Motor neuron (in vitro differentiated cells): Measurements from ENCODE around the gene SNX8. TPM values are rescaled to one million over a fixed set of nuclear protein-coding genes. Genes with fewer than 3 reads are reported as not detected.

Experiments used
- ATAC-seq, 8 experiments: fragments of 200-7000 bp; cut with Tn5 transposase; replicated peaks in 6 of 8; 2 replicates each; pipeline ENCODE4 v1.8.0; 2021; ENCODE audit warnings: mild to moderate bottlenecking in 8 of 8, moderate library complexity in 8 of 8
- H3K27ac ChIP-seq, 2 donors: fragments of 250-450 bp; sonication (Bioruptor Pico); 2 replicates each; pipeline ENCODE4 v1.9.0; 2021; ENCODE audit warnings: antibody characterized with exemption in 2 of 2, mild to moderate bottlenecking in 2 of 2, moderate library complexity in 1 of 2
- H3K4me1 ChIP-seq, 2 donors: fragments of 250-450 bp; sonication (Bioruptor Pico); replicated peaks in 1 of 2; 2 replicates each; pipeline ENCODE4 v1.6.1; 2021; ENCODE audit warnings: antibody characterized with exemption in 2 of 2, mild to moderate bottlenecking in 2 of 2, moderate library complexity in 1 of 2
- H3K4me3 ChIP-seq, 5 donors: fragments of 250-450 bp; sonication (Bioruptor Pico); 2 replicates each; pipeline ENCODE4 v1.9.0; 2021; ENCODE audit warnings: antibody characterized with exemption in 5 of 5, mild to moderate bottlenecking in 5 of 5, moderate library complexity in 4 of 5
- WGBS, 10 experiments: fragments of 450-650 bp; shearing (Covaris generic); methylation state at CpG; one replicate each; pipeline ENCODE4 v1.0.0; 2022; 5-methylcytosine and 5-hydroxymethylcytosine counted together
- in situ Hi-C, 9 experiments: fragments of 400-800 bp; cut with MboI; loops; one replicate each; pipeline ENCODE4 v1.15.0; 2021; ENCODE audit warnings: low sequenced_read_pairs in 9 of 9, low pct_unique_long_range_greater_than_20kb in 2 of 9; ENCODE audit not compliant: unreplicated experiment in 9 of 9
- total RNA-seq, 8 experiments: library from RNA; unstranded; fragments of 300-600 nt; gene quantifications; 2 replicates each; pipeline versions ENCODE4 v1.2.3 to v1.2.4, GENCODE V29; 2022

SNX8 gene
- total RNA-seq, 8 experiments from 2014 or later: 2.8 to 10.3 (median 6.9) TPM

- in situ Hi-C loops: loop anchor here in 1 of 9 experiments (25.0 kb wide), 1 partner anchor 580 kb away; the partner anchor contains the start of gene ELFN1
- ATAC-seq: peak; percentile 5 to 49 (median 18)
- 0 to 20% (median 10%) methylated on average over 1 to 12 of the region's 21 CpGs; no CpG with 5 or more reads in 2 of the 10 experiments for WGBS, 10 experiments
- no peak overlapping the region for H3K27ac ChIP-seq
- H3K4me3 ChIP-seq: peak overlapping the region; percentile 92 to 100 (median 98)
- H3K4me1 ChIP-seq: peaks cover 6 to 10% of the 10 kb centered on the region in 2 donors
These were observed 71.5 kb downstream of the SNX8 start for GRCh38 chr7:2242541-2243429.

- WGBS, 10 experiments: 0 to 8% (median 0%) methylated on average over 1 to 6 of the region's 81 CpGs; no CpG with 5 or more reads in 3 of the 10 experiments
- ATAC-seq: peak; percentile 95 to 98 (median 96)
These were observed 72.4 kb downstream of the SNX8 start, which contains the start of the genes MRM2 and NUDT1 for GRCh38 chr7:2241580-2242540. Gene MRM2 (minus strand): TSS chr7:2242205. CDS start chr7:2242169, 36 bp downstream. Gene NUDT1 (plus strand): TSS chr7:2242226. CDS start chr7:2244575, 2,349 bp downstream.

GRCh38 chr7:2239242-2239641, 75.0 kb downstream of the SNX8 start:
- no peak for ATAC-seq
- no peak overlapping the region for H3K4me3 ChIP-seq
- no peak overlapping the region for H3K27ac ChIP-seq
- peaks cover 6 to 10% of the 10 kb centered on the region in 2 donors for H3K4me1 ChIP-seq
- in situ Hi-C loops: loop anchor here in 1 of 9 experiments (25.0 kb wide), 1 partner anchor 577 kb away; the partner anchor contains the start of gene ELFN1
- WGBS, 10 experiments: 80 to 100% (median 92%) methylated on average over 1 to 7 of the region's 17 CpGs; no CpG with 5 or more reads in 6 of the 10 experiments

More at GRCh38 chr7:2241580-2242540, 72.4 kb downstream of the SNX8 start, which contains the start of the genes MRM2 and NUDT1:
- in situ Hi-C loops: loop anchor here in 1 of 9 experiments (25.0 kb wide), 1 partner anchor 580 kb away; the partner anchor contains the start of gene ELFN1
- Histone ChIP-seq H3K4me1 (peaks cover 6 to 10% of the 10 kb centered on the region in 2 donors), H3K27ac (peak within 1 kb of the TSS; percentile 74 to 87), H3K4me3 (peak within 1 kb of the TSS; percentile 92 to 100 (median 98))

GRCh38 chr7:2237109-2237602, 77.1 kb downstream of the SNX8 start:
- H3K4me1 ChIP-seq: peaks cover 5 to 6% of the 10 kb centered on the region in 2 donors
- H3K27ac ChIP-seq: no peak overlapping the region
- H3K4me3 ChIP-seq: no peak overlapping the region
- ATAC-seq: no peak
- 63 to 96% (median 94%) methylated on average over 3 to 10 of the region's 12 CpGs; no CpG with 5 or more reads in 5 of the 10 experiments for WGBS, 10 experiments
- in situ Hi-C loops: loop anchor here in 1 of 9 experiments (25.0 kb wide), 1 partner anchor 575 kb away; the partner anchor contains the start of gene ELFN1

- H3K4me3 ChIP-seq: no peak overlapping the region
- H3K4me1 ChIP-seq: peaks cover 3 to 6% of the 10 kb centered on the region in 2 donors
- H3K27ac ChIP-seq: no peak overlapping the region
- ATAC-seq: no peak
- 44 to 100% (median 90%) methylated on average over 1 to 3 of the region's 3 CpGs; no CpG with 5 or more reads in 2 of the 10 experiments for WGBS, 10 experiments
- in situ Hi-C loops: loop anchor here in 1 of 9 experiments (25.0 kb wide), 1 partner anchor 572 kb away; the partner anchor contains the start of gene ELFN1
These were observed 80.3 kb downstream of the SNX8 start for GRCh38 chr7:2233926-2234325.

- ATAC-seq: peak; percentile 84 to 96 (median 92)
- H3K4me1 ChIP-seq: peaks cover 3 to 6% of the 10 kb centered on the region in 2 donors
- 0 to 2% (median 0%) methylated on average over 1 to 23 of the region's 63 CpGs; no CpG with 5 or more reads in 3 of the 10 experiments for WGBS, 10 experiments
- peak within 1 kb of the TSS; percentile 65 to 92 (median 87) for H3K4me3 ChIP-seq
- in situ Hi-C loops: loop anchor here in 1 of 9 experiments (25.0 kb wide), 1 partner anchor 571 kb away; the partner anchor contains the start of gene ELFN1
- peak within 1 kb of the TSS; percentile 62 to 67 for H3K27ac ChIP-seq
These were observed 81.3 kb downstream of the SNX8 start, which contains the start of gene MAD1L1 for GRCh38 chr7:2232766-2233520. Gene MAD1L1 (minus strand): TSS chr7:2232945. CDS start chr7:2230133, 2,812 bp downstream.

- in situ Hi-C loops: loop anchor here in 1 of 9 experiments (25.0 kb wide), 1 partner anchor 570 kb away; the partner anchor contains the start of gene ELFN1
- Histone ChIP-seq H3K4me1 (peaks cover 3 to 6% of the 10 kb centered on the region in 2 donors), H3K27ac (peak overlapping the region; percentile 62 to 67), H3K4me3 (peak overlapping the region; percentile 65 to 92 (median 87))
- 0 to 40% (median 1%) methylated on average over 1 to 13 of the region's 46 CpGs; no CpG with 5 or more reads in 2 of the 10 experiments for WGBS, 10 experiments
- ATAC-seq: peak; percentile 15 to 79 (median 76)
These were observed 82.1 kb downstream of the SNX8 start for GRCh38 chr7:2231992-2232765.

- no peak overlapping the region for H3K27ac ChIP-seq
- no peak overlapping the region for H3K4me3 ChIP-seq
- ATAC-seq: no peak
- WGBS, 10 experiments: 45 to 100% (median 93%) methylated on average over 1 to 7 of the region's 9 CpGs; no CpG with 5 or more reads in 4 of the 10 experiments
- in situ Hi-C loops: loop anchor here in 1 of 9 experiments (25.0 kb wide), 1 partner anchor 569 kb away; the partner anchor contains the start of gene ELFN1
- H3K4me1 ChIP-seq: peaks cover 3 to 6% of the 10 kb centered on the region in 2 donors
These were observed 83.4 kb downstream of the SNX8 start for GRCh38 chr7:2230882-2231281.

- H3K27ac ChIP-seq: no peak overlapping the region
- no peak for ATAC-seq
- no peak overlapping the region for H3K4me3 ChIP-seq
- 92 to 100% (median 100%) methylated on average over 1 to 2 of the region's 8 CpGs; no CpG with 5 or more reads in 6 of the 10 experiments for WGBS, 10 experiments
- H3K4me1 ChIP-seq: peaks cover 3 to 6% of the 10 kb centered on the region in 2 donors
- in situ Hi-C loops: loop anchor here in 1 of 9 experiments (25.0 kb wide), 1 partner anchor 568 kb away; the partner anchor contains the start of gene ELFN1
These were observed 84.0 kb downstream of the SNX8 start for GRCh38 chr7:2230226-2230625.

GRCh38 chr7:2229467-2229866, 84.8 kb downstream of the SNX8 start:
- no peak overlapping the region for H3K27ac ChIP-seq
- 60 to 100% (median 91%) methylated on average over 1 to 5 of the region's 7 CpGs; no CpG with 5 or more reads in 4 of the 10 experiments for WGBS, 10 experiments
- ATAC-seq: no peak
- peaks cover 3 to 6% of the 10 kb centered on the region in 2 donors for H3K4me1 ChIP-seq
- in situ Hi-C loops: loop anchor here in 1 of 9 experiments (25.0 kb wide), 1 partner anchor 567 kb away; the partner anchor contains the start of gene ELFN1
- H3K4me3 ChIP-seq: no peak overlapping the region
